ENCODE data around the gene PFN3. TPM values are rescaled to one million over a fixed set of nuclear protein-coding genes. Genes with fewer than 3 reads are reported as not detected.

The PFN3 gene
- total and polyA plus RNA-seq, 2 of the 13 experiments (the other 11 are each of a cell fraction or from before 2014, with no cell fraction given): not detected

GRCh38 chr5:177447611-177448243 lies 47.3 kb upstream of the PFN3 start (continued):
- TF ChIP-seq ZNF142 (CRISPR knock-in tag; IDR thresholded peaks at IDR 0.05) (no peak), HNRNPH1 (optimal IDR thresholded peaks at IDR 0.05; ENCODE audit: low read depth, low read length) (no peak), ZNF564 (CRISPR knock-in tag; IDR thresholded peaks at IDR 0.05) (no peak), RERE (CRISPR knock-in tag; IDR thresholded peaks at IDR 0.05; ENCODE audit: low read depth) (no peak), ZNF639 (CRISPR knock-in tag; conservative IDR thresholded peaks at IDR 0.05) (0 out of 2 replicates have a peak, but pooled peaks have one; percentile 25), ZNF709 (CRISPR knock-in tag; IDR thresholded peaks at IDR 0.05) (0 out of 2 replicates have a peak, but pooled peaks have one; percentile 24), SAFB2 (CRISPR knock-in tag; IDR thresholded peaks at IDR 0.05; ENCODE audit: borderline replicate concordance, low read depth) (no peak), ZNF256 (CRISPR knock-in tag; conservative IDR thresholded peaks at IDR 0.05) (no peak)
- TF ChIP-seq, protein P1, sequence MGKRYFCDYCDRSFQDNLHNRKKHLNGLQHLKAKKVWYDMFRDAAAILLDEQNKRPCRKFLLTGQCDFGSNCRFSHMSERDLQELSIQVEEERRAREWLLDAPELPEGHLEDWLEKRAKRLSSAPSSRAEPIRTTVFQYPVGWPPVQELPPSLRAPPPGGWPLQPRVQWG (CRISPR knock-in tag; IDR thresholded peaks at IDR 0.05; ENCODE audit: borderline replicate concordance, low read depth): no peak
- TF ChIP-seq, protein P2, sequence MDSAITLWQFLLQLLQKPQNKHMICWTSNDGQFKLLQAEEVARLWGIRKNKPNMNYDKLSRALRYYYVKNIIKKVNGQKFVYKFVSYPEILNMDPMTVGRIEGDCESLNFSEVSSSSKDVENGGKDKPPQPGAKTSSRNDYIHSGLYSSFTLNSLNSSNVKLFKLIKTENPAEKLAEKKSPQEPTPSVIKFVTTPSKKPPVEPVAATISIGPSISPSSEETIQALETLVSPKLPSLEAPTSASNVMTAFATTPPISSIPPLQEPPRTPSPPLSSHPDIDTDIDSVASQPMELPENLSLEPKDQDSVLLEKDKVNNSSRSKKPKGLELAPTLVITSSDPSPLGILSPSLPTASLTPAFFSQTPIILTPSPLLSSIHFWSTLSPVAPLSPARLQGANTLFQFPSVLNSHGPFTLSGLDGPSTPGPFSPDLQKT (CRISPR knock-in tag; IDR thresholded peaks at IDR 0.05; ENCODE audit: borderline replicate concordance): no peak

Data from HepG2 (cell line).